Ovary (tissue), 9 donors: ENCODE data around the gene ZNF546. TPM values are rescaled to one million over a fixed set of nuclear protein-coding genes. Genes with fewer than 3 reads are reported as not detected.

Experiments used
- DNase-seq, 5 donors: peaks; one replicate each; pipeline ENCODE4 v3.0.0-alpha.2; 2019 to 2020
- H3K27ac ChIP-seq, 2 donors: fragments of 200-600 bp; one replicate each; pipeline versions ENCODE4 v1.5.1 to v1.8.0; 2019 to 2022
- H3K27me3 ChIP-seq: fragments of 200-600 bp; one replicate; pipeline ENCODE4 v1.8.0; 2022
- H3K36me3 ChIP-seq: fragments of 200-600 bp; sonication (generic); one replicate; pipeline ENCODE4 v1.5.1; 2019
- H3K4me1 ChIP-seq: one replicate; pipeline ENCODE4 v1.8.1; 2013; ENCODE audit warnings: mild to moderate bottlenecking, moderate library complexity; ENCODE audit not compliant: insufficient read depth
- H3K4me3 ChIP-seq: fragments of 200-600 bp; sonication (generic); one replicate; pipeline ENCODE4 v1.5.1; 2017
- H3K9me3 ChIP-seq, 2 donors: fragments of 200-600 bp in 1 of 2; sonication (generic) in 1 of 2; one replicate each; pipeline versions ENCODE4 v1.5.1 to v1.8.1; 2013 to 2019; ENCODE audit warnings: mild to moderate bottlenecking in 1 of 2, moderate library complexity in 1 of 2
- CTCF ChIP-seq, 3 donors: fragments of 450-650 bp in 2 of 3; fragments of 200-600 bp in 1 of 3; IDR thresholded peaks; one replicate each; pipeline versions ENCODE4 v1.5.1 to v1.8.0; 2016 to 2022; ENCODE audit warnings: antibody characterized with exemption in 3 of 3, mild to moderate bottlenecking in 1 of 3
- EP300 ChIP-seq: sonication (generic); formaldehyde crosslinking; IDR thresholded peaks from one replicate; pipeline ENCODE4 v1.6.1; 2017; ENCODE audit warnings: antibody characterized with exemption
- POLR2A ChIP-seq: fragments of 450-650 bp; IDR thresholded peaks from one replicate; pipeline ENCODE4 v1.6.1; 2017; ENCODE audit warnings: antibody characterized with exemption, mild to moderate bottlenecking, moderate library complexity
- WGBS, 3 donors: extraction: QIAGEN DNeasy Blood & Tissue Kit in 1 of 3; methylation state at CpG; one replicate each; pipeline versions ENCODE4 v1.1.5 to v1.1.7; 2013 to 2017; 5-methylcytosine and 5-hydroxymethylcytosine counted together
- intact Hi-C, 4 donors: fragments of 100-400 bp; cut with DNase I; formaldehyde crosslinking; loops; one replicate each; pipeline versions ENCODE4 v1.11.0 to v1.15.1; 2022 to 2023
- polyA plus RNA-seq, 2 donors: library from polyadenylated mRNA; stranded (reverse); fragments of 200-250 nt in 1 of 2; fragments of 350-450 nt in 1 of 2; fragmentation: Illumina TruSeq in 1 of 2; extraction: RNeasy Lipid Tissue Mini Kit (QIAGEN cat#74804) in 1 of 2; gene quantifications; one replicate each; pipeline ENCODE4 v1.2.3, GENCODE V29; 2013 to 2014
- total RNA-seq, 7 donors: library from RNA; depleted of rRNA in 2 of 7; stranded (reverse); fragments of >200 nt in 2 of 7; fragmentation: NEBNext Ultra II Directional in 3 of 7; extraction: Animal tissue kit (Norgen Biotek cat#: 25700) in 3 of 7; gene quantifications; one replicate each; pipeline versions ENCODE4 v1.1.0 to v1.2.4, GENCODE V29; 2016 to 2023
- donor health status: DM: no; HTN: no; CAD: no; lungs with moderate emphysema.
- donor health status: DM: no; HTN: no; CAD: no.
- donor health status: Bipolar disorder and iron deficiency.
- donor health status: DM: yes; HTN: yes; CAD: no.
- donor health status: DM: no; HTN: no; CAD: no.
- donor health status: DM: yes; HTN: yes; CAD: no.

ZNF546 gene
- total and polyA plus RNA-seq, 9 donors: 2.9 to 11.1 (median 7.7) TPM

DNA sequence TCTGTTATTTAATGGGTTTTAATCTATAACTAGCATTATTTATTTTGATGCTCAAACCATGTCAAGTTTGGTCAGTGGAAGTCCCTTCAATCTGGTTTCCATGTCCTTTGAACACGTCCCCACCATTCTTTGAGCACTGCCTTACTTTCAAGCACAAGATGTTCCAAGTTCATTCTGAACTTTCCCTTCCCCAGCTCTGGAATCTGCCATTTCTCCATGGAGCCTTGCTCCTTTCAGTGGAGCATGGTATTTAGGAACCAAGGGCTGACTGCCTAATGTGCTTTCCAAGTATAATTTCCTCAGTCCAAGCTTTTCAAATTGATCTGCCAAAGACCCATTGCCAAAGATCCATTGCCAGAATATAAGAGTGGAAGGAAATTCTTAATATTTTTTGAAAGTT lies 1.1 kb upstream of the ZNF546 start:
- Histone ChIP-seq H3K4me3 (peak overlapping the region; percentile 84), H3K4me1 (no peaks in the 10 kb centered on the region), H3K36me3 (no peaks in the 10 kb centered on the region), H3K27me3 (no peaks in the 10 kb centered on the region), H3K9me3 (no peaks in the 10 kb centered on the region), H3K27ac (no peak overlapping the region)
- DNase-seq: no peak
- WGBS, 3 donors: 74 to 83% (median 77%) methylated on average over 1 of the region's 1 CpG
- TF ChIP-seq POLR2A (no peak), EP300 (no peak), CTCF (IDR thresholded peaks at IDR 0.05) (no peak)
- intact Hi-C loops: no loop called here

- no peaks in the 10 kb centered on the region for H3K36me3 ChIP-seq
- H3K4me3 ChIP-seq: peak overlapping the region; percentile 84
- H3K27ac ChIP-seq: peak overlapping the region; percentile 57 to 62
- no peaks in the 10 kb centered on the region for H3K9me3 ChIP-seq
- TF ChIP-seq POLR2A (no peak), EP300 (no peak), CTCF (IDR thresholded peaks at IDR 0.05) (no peak)
- intact Hi-C loops: no loop called here
- 7 to 8% (median 8%) methylated on average over 19 of the region's 19 CpGs for WGBS, 3 donors
- H3K4me1 ChIP-seq: no peaks in the 10 kb centered on the region
- no peaks in the 10 kb centered on the region for H3K27me3 ChIP-seq
- no peak for DNase-seq
These were observed 546 bp upstream of the ZNF546 start for GRCh38 chr19:39996218-39996810.

GRCh38 chr19:39997638-39998216 lies 867 bp downstream of the ZNF546 start:
- no peak for TF ChIP-seq EP300
- TF ChIP-seq CTCF (IDR thresholded peaks at IDR 0.05): no peak
- no peak for TF ChIP-seq POLR2A
- Histone ChIP-seq H3K36me3 (no peaks in the 10 kb centered on the region), H3K27ac (peak overlapping the region; percentile 57 to 62), H3K4me3 (peak overlapping the region; percentile 84), H3K9me3 (no peaks in the 10 kb centered on the region), H3K27me3 (no peaks in the 10 kb centered on the region), H3K4me1 (no peaks in the 10 kb centered on the region)
- WGBS, 3 donors: 60 to 77% (median 61%) methylated on average over 5 of the region's 5 CpGs
- intact Hi-C loops: no loop called here
- no peak for DNase-seq

DNA sequence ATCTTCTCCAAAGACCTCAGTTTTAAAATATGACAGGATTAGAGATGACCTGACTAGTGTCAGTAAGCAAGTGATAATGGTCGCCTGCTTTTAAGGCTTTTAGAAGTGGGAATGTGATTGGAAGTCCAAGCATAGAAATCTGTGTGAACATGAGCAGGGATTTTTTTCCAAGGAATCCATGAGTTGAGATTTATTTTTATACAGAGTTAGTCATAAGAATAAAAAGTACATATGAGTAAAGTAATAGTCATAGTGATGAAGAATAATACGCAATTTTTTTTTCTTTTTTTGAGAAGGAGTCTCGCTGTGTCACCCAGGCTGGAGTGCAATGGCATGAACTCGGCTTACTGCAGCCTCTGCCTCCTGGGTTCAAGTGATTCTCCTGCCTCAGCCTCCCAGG lies 1.6 kb downstream of the ZNF546 start:
- 84 to 96% (median 94%) methylated on average over 4 of the region's 4 CpGs for WGBS, 3 donors
- H3K27ac ChIP-seq: no peak overlapping the region
- H3K4me1 ChIP-seq: no peaks in the 10 kb centered on the region
- no peak for DNase-seq
- TF ChIP-seq CTCF (IDR thresholded peaks at IDR 0.05): no peak
- H3K9me3 ChIP-seq: no peaks in the 10 kb centered on the region
- no peaks in the 10 kb centered on the region for H3K36me3 ChIP-seq
- no peaks in the 10 kb centered on the region for H3K27me3 ChIP-seq
- H3K4me3 ChIP-seq: no peak overlapping the region
- intact Hi-C loops: no loop called here
